Measurements from ENCODE around the gene CAMTA1. TPM values are rescaled to one million over a fixed set of nuclear protein-coding genes. Genes with fewer than 3 reads are reported as not detected.

CAMTA1 gene
- polyA plus RNA-seq, 1 donor (not counting 4 experiments of a cell fraction or from before 2014, with no cell fraction given): 51.4 TPM

GRCh38 chr1:7777591-7777990 is 992.3 kb downstream of the CAMTA1 start:
- TF ChIP-seq EZH2 (IDR thresholded peaks at IDR 0.05; ENCODE audit: low read length): no peak
- TF ChIP-seq CTCF (optimal IDR thresholded peaks at IDR 0.05 in 1 of 3, IDR thresholded peaks at IDR 0.05 in 1 of 3, conservative IDR thresholded peaks at IDR 0.05 in 1 of 3; ENCODE audit: extremely low read depth in 1 of 3, insufficient read depth in 2 of 3, low read length in 3 of 3): no peak
- H3K9ac ChIP-seq (ENCODE audit: control insufficient read depth, extremely low read depth, insufficient read depth, low read length): no peak overlapping the region
- dilution Hi-C loops (cut with MboI; ENCODE audit: extremely low pct_ligation_motif_present, low sequenced_read_pairs): no loop called here
- H3K4me1 ChIP-seq (ENCODE audit: control insufficient read depth, extremely low read depth, insufficient read depth, low read length): peaks cover 13% of the 10 kb centered on the region
- H3K9me3 ChIP-seq (ENCODE audit: control insufficient read depth, low read depth, low read length): no peaks in the 10 kb centered on the region
- H3K79me2 ChIP-seq (ENCODE audit: control insufficient read depth, insufficient read depth, low read length): peaks cover 29% of the 10 kb centered on the region
- no peaks in the 10 kb centered on the region for H4K20me1 ChIP-seq (ENCODE audit: control insufficient read depth, extremely low read depth, insufficient read depth, low read length)
- FAIRE-seq (no peak), DNase-seq (ENCODE audit: low read depth, low spot score) (no peak)
- H2AFZ ChIP-seq (ENCODE audit: control insufficient read depth, low read length): no peak overlapping the region
- H3K27ac ChIP-seq (ENCODE audit: control insufficient read depth, insufficient read depth, low read length): no peak overlapping the region
- H3K4me2 ChIP-seq (ENCODE audit: control insufficient read depth, extremely low read depth, insufficient read depth, low read depth, low read length): no peak overlapping the region
- H3K4me3 ChIP-seq (ENCODE audit: control insufficient read depth in 2 of 3, extremely low read depth in 1 of 3, insufficient read depth in 2 of 3, low read depth in 1 of 3, low read length in 3 of 3): no peak overlapping the region
- peaks cover 16 to 20% of the 10 kb centered on the region in 2 experiments for H3K36me3 ChIP-seq (ENCODE audit: control insufficient read depth in 2 of 2, extremely low read depth in 1 of 2, insufficient read depth in 2 of 2, low read length in 2 of 2)
- H3K27me3 ChIP-seq (ENCODE audit: control insufficient read depth, extremely low read depth, insufficient read depth, low read length): no peaks in the 10 kb centered on the region
- peaks cover 2% of the 10 kb centered on the region for H3K9me1 ChIP-seq (ENCODE audit: control insufficient read depth, extremely low read depth, insufficient read depth, low read length)

- Histone ChIP-seq H3K9ac (ENCODE audit: control insufficient read depth, extremely low read depth, insufficient read depth, low read length) (no peak overlapping the region), H3K9me1 (ENCODE audit: control insufficient read depth, extremely low read depth, insufficient read depth, low read length) (no peaks in the 10 kb centered on the region), H3K9me3 (ENCODE audit: control insufficient read depth, low read depth, low read length) (no peaks in the 10 kb centered on the region), H3K36me3 (ENCODE audit: control insufficient read depth in 2 of 2, extremely low read depth in 1 of 2, insufficient read depth in 2 of 2, low read length in 2 of 2) (peaks cover 15 to 16% of the 10 kb centered on the region in 2 experiments), H3K4me2 (ENCODE audit: control insufficient read depth, extremely low read depth, insufficient read depth, low read depth, low read length) (no peak overlapping the region), H4K20me1 (ENCODE audit: control insufficient read depth, extremely low read depth, insufficient read depth, low read length) (no peaks in the 10 kb centered on the region), H2AFZ (ENCODE audit: control insufficient read depth, low read length) (no peak overlapping the region), H3K4me3 (ENCODE audit: control insufficient read depth in 2 of 3, extremely low read depth in 1 of 3, insufficient read depth in 2 of 3, low read depth in 1 of 3, low read length in 3 of 3) (no peak overlapping the region), H3K4me1 (ENCODE audit: control insufficient read depth, extremely low read depth, insufficient read depth, low read length) (peaks cover 11% of the 10 kb centered on the region), H3K27me3 (ENCODE audit: control insufficient read depth, extremely low read depth, insufficient read depth, low read length) (no peaks in the 10 kb centered on the region), H3K79me2 (ENCODE audit: control insufficient read depth, insufficient read depth, low read length) (peaks cover 23% of the 10 kb centered on the region), H3K27ac (ENCODE audit: control insufficient read depth, insufficient read depth, low read length) (no peak overlapping the region)
- no peak for FAIRE-seq
- dilution Hi-C loops (cut with MboI; ENCODE audit: extremely low pct_ligation_motif_present, low sequenced_read_pairs): no loop called here
- no peak for TF ChIP-seq EZH2 (IDR thresholded peaks at IDR 0.05; ENCODE audit: low read length)
- TF ChIP-seq CTCF (optimal IDR thresholded peaks at IDR 0.05 in 1 of 3, IDR thresholded peaks at IDR 0.05 in 1 of 3, conservative IDR thresholded peaks at IDR 0.05 in 1 of 3; ENCODE audit: extremely low read depth in 1 of 3, insufficient read depth in 2 of 3, low read length in 3 of 3): no peak
- no peak for DNase-seq (ENCODE audit: low read depth, low spot score)
These were observed 992.9 kb downstream of the CAMTA1 start for GRCh38 chr1:7778133-7778628.

Data from keratinocyte (primary cell).